Left kidney (tissue), 2 donors: ENCODE results near the gene EEFSEC. TPM values are rescaled to one million over a fixed set of nuclear protein-coding genes. Genes with fewer than 3 reads are reported as not detected.
A peak's percentile ranks its signal among the peaks of the same experiment; 100 is the strongest.

ENCODE experiments used
- DNase-seq: peaks from one replicate; pipeline ENCODE4 v3.0.0-alpha.2; 2013
- polyA plus RNA-seq: library from polyadenylated mRNA; unstranded; fragments of 120-200 nt; gene quantifications from one replicate; pipeline ENCODE4 v1.2.1, GENCODE V29; 2013; ENCODE audit not compliant: insufficient read length

EEFSEC gene
- polyA plus RNA-seq, 1 donor, result 22.9 TPM

- peak; percentile 55 for DNase-seq
Observed at GRCh38 chr3:128316481-128316891, 163.2 kb downstream of the EEFSEC start.

- no peak for DNase-seq
Observed at GRCh38 chr3:128317101-128317697, 163.9 kb downstream of the EEFSEC start.

GRCh38 chr3:128317698-128318231, 164.5 kb downstream of the EEFSEC start:
- no peak for DNase-seq

GRCh38 chr3:128318275-128318941, 165.1 kb downstream of the EEFSEC start:
- no peak for DNase-seq

- no peak for DNase-seq
Observed at GRCh38 chr3:128319107-128319506, 165.8 kb downstream of the EEFSEC start.

GRCh38 chr3:128319741-128320141, 166.5 kb downstream of the EEFSEC start:
- DNase-seq, result no peak

- DNase-seq, result no peak
Observed at GRCh38 chr3:128320551-128321340, 167.5 kb downstream of the EEFSEC start.

- no peak for DNase-seq
Observed at GRCh38 chr3:128321418-128321817, 168.1 kb downstream of the EEFSEC start.

- no peak for DNase-seq
Observed at GRCh38 chr3:128322030-128323022, 169.0 kb downstream of the EEFSEC start.

- DNase-seq, result no peak
Observed at GRCh38 chr3:128323206-128324081, 170.2 kb downstream of the EEFSEC start.

- no peak for DNase-seq
Observed at GRCh38 chr3:128324911-128325592, 171.8 kb downstream of the EEFSEC start.

- DNase-seq, result no peak
Observed at GRCh38 chr3:128326051-128326823, 173.0 kb downstream of the EEFSEC start.

- DNase-seq, result no peak
Observed at GRCh38 chr3:128327606-128328031, 174.3 kb downstream of the EEFSEC start.

- DNase-seq, result no peak
Observed at GRCh38 chr3:128328546-128329458, 175.5 kb downstream of the EEFSEC start.

GRCh38 chr3:128329491-128330213, 176.4 kb downstream of the EEFSEC start:
- DNase-seq, result no peak

- DNase-seq, result no peak
Observed at GRCh38 chr3:128330214-128330842, 177.0 kb downstream of the EEFSEC start.
